GM18951 (cell line): ENCODE results near the gene MED9.

ENCODE experiments used
- POLR2A ChIP-seq: IDR thresholded peaks from 4 replicates; pipeline ENCODE4 v1.6.1; 2011; ENCODE audit warnings: mild to moderate bottlenecking; ENCODE audit not compliant: insufficient read length, insufficient read depth; ENCODE audit errors: extremely low read depth
- in situ Hi-C: fragments of 300-500 bp; cut with MboI; formaldehyde crosslinking; loops from one replicate; pipeline ENCODE4 v1.12.0; 2022; ENCODE audit warnings: low sequenced_read_pairs, mixed read lengths, inconsistent platforms; ENCODE audit not compliant: unreplicated experiment

Gene MED9

DNA sequence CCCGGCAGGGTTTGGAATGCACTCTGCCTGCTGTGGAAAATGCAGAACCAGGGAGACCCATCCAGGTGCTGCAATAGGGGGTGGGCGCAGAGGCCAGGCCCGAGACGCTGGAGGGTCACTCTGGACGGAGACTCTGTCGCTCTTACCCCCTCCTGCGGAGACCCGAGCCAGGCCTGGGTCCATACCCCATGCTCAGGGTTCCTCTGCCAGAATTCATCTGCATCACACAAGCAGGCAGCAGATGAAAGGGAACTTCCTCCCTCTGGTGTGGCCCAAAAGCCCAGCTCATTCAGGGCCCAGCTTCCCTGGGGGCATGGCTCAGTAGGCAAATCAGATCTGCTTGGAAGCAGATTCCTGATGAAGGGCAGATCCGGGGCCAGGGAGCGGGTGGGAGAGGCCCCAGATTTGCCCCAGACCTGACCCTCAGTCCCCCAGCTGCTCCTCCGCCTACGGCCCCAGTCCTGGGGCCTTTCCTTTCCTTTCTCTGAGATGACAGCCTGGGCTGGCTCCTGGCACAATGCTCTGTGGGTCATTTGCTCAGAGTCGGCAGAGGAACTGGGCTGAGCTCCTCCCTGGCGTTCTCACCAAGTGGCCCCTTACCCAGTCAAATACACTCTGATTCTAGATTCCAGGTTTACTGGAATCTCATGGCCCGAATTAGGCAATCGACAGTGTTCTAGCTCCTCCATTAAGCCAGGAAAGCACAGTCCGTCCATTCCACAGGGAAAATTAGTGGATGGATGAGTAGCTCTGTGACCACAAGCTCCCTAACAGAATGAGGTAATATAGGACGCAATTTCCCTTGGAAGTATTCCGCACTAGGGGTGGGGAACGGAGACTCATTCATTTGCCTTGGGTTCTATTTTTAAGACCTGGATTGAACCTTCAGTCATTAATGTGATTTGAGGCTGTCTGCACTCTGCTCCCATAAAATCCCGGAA is 38.5 kb downstream of the MED9 start:
- no peak for TF ChIP-seq POLR2A
- in situ Hi-C loops: no loop called here

DNA sequence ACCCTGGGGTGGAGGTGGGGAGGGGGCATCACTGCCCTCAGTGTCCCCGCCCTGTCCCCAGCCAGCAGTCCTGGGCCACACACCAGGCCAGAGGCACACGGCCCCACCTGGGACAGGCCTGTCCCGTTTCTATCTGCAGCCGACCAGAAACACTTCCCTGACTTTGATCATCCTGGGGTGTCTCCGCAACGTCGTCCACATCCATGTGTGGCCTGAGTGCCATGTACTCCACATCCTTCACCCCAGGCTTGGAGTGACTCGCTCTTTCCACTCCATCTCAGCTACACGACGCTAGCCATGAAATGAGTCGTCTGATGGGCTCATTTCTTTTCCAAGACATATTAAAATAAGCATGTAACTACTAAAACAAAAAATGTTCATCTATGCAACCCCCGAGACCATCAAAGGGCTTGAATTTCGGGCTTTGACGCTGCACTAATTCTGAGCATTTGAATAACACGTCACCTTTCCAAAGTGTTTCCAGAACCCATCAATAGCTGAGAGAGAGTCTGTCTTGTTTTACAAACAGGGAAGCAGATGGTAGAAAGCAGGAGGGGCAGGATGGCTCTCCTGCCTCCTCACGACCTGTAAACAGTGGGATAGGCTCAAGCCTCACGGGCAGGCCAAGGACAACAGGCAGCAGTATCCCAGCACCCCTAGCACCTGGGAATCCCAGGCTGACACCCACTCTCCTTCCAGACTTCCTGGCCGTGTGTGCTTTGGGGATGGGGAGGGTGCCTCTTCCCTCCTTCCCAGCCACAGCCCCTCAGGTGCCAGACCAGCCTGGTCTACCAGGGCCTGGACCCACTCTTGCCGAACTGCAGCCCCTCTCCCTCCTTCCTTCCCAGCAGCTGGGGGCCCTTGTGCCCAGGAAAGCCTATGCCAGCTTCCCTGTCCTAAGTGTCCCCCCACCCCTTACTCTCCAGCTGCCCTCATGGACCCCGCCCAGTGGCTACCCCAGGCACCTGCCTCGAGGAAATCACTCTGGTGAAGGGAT is 39.4 kb downstream of the MED9 start:
- in situ Hi-C loops: no loop called here
- no peak for TF ChIP-seq POLR2A

DNA sequence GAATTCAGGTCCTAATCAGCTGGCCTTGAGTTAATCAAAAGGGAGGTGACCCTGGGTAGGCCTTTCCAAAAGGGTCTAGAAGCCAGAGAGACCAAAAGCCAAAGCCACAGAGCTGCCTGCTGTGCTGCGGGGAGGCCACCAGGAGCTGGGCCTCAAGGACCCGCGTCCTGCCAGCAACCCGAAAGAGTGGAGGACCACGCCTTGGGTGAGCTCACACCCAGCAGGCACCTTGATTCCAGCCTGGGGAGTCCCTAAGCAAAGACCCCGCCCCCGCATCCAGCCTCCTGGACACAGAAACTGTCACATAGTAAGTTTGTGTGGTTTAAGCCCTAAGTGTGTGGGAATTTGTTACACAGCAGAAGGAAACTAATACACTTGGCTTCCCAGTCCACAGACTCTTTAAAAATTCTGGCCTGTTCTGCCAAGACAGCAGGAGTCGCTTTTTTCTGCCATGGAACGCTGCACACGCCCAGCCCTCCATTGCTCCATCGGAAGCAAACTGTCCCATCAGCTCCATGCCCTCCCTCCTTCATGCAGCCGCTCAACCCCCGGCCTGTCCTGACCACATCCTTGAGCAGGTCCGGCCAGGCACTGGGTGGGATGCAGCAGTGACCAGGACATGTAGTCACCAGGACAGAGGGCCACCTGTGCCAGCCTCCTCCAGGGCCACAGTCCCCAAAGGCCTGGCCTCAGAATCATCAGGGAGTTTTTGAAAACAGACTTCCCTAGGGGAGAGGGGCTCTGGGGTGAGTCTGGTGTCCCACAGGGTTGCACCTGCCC is 40.3 kb downstream of the MED9 start:
- no peak for TF ChIP-seq POLR2A
- in situ Hi-C loops: no loop called here

DNA sequence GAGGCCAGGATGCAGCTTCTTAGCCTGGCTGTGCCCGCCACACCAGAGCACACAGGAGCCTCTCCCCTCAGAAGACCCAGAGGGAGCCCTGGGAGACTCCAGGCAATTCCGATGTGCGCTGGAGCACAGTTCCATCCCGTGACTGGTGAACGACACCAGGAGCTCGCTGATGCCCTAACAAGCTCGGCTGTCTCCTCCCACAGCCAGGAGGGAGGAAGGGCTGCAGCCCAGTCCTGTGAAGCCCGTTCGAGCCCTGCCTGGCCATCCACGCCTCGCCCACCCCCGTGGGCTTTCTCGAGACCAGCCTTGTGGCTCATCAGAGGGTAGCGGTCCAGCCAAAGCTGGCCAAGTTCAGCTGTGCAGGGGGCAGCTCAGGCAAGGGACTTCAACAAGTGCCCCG is 41.2 kb downstream of the MED9 start:
- TF ChIP-seq POLR2A: no peak

GRCh38 chr17:17518951-17519350 is 42.2 kb downstream of the MED9 start:
- no peak for TF ChIP-seq POLR2A
- in situ Hi-C loops: no loop called here

More for the DNA sequence above, 41.2 kb downstream of the MED9 start:
- in situ Hi-C loops: no loop called here

- TF ChIP-seq POLR2A: no peak
- in situ Hi-C loops: no loop called here
Observed at GRCh38 chr17:17519886-17520285, 43.1 kb downstream of the MED9 start.

DNA sequence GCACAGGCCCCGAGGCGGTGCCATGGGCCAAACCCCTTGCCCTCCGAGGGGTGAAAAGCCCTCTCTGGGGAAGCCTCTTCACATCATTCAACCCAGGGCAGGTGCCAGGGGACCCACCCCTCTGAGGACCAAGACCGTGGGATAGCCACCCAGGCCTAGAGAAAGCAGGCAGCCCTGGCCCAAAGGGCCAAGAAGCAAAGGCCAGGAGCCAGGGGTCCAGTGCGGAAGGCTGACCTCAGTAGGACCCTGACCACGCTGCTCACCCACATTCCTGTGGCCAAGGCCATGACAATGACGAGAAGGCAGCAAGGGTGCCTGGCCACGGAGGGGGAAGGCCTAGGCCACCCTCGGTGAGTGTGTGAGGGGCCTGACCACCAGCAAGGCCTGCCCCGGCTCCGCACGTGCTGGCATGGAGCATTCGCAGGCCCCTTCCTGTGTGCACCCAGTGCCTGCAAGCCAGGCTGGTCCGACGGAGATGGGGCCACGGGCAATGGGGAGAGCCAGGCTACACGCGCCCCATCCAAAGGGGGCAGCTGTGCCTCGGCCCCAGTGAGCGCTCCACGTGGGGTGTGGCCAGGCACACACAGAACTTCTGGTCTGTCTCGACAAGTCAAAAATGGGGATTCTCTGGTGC is 43.9 kb downstream of the MED9 start:
- no peak for TF ChIP-seq POLR2A
- in situ Hi-C loops: no loop called here

DNA sequence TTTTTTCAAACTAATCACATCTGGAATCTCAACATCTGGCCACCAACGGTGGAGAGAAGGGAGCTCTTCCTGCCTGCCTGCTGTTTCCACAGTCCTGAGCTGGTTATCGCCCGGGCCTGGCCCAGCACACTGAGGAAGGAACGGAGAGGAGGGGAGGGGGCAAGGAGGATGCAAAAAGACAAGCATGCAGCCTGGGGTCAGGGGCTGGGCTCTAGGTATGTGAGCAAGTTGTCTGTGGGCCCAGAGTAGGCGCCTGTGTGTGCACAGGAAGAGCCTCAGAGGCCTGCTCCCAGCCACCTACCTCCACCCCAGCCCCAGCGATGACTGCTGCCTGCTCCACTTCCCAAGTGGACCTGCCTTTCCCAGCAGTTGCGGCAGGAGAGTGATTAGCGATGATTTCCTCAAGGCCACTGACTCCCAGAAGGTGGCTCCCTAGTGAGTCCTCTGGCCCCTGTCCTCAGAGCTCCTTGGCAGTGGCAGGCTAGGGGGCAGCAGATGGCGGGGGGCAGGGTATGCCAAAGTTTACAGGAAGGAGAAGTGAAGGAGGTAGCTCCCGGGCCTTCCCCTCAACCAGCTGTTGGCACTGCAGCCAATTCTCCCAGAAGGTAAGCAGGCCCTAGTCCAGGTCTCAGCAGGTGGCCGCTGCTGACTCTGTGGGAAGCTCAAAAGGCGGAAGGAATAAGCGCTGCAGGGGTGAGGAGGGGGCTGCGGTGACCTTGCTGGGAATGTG is 46.4 kb downstream of the MED9 start:
- in situ Hi-C loops: no loop called here

DNA sequence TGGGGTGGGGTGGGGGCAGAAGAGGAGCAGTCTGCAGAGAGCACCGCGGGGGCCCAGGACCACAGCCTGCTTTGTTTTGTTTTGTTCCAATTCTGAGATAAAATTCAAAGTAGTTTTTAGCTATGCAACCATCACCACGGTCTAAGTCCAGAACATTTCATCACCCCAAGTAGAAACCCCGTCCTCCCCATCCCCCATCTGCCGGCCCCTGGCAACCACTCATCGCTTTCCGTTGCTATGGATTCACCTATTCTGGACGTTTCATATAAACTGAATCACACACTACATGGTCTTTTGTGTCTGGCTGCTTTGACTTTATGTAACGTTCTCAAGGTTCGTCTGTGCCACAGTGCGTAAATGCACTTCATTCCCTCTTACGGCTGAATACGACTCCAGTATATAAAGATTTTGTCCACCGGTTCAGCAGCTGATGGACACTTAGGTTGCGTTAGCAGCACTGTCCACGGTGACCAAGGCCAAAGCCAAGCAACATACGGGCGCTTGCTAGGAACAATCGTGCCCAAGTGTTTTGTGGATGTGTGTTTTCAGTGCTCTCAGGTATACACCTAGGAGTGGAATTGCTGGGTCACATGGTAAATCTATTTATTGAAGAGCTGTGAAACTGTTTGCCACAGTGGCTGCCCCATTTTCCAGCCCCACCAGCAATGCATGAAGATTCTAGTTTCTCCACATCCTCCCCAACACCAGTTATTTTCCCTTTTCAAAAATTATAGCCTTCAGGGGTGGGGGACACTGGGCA is 47.1 kb downstream of the MED9 start:
- in situ Hi-C loops: no loop called here

More for the DNA sequence above, 46.4 kb downstream of the MED9 start:
- TF ChIP-seq POLR2A: no peak

GRCh38 chr17:17525311-17525710 is 48.5 kb downstream of the MED9 start:
- TF ChIP-seq POLR2A: no peak
- in situ Hi-C loops: no loop called here

More for the DNA sequence above, 47.1 kb downstream of the MED9 start:
- TF ChIP-seq POLR2A: no peak

GRCh38 chr17:17525956-17526355 is 49.2 kb downstream of the MED9 start:
- TF ChIP-seq POLR2A: no peak
- in situ Hi-C loops: no loop called here

DNA sequence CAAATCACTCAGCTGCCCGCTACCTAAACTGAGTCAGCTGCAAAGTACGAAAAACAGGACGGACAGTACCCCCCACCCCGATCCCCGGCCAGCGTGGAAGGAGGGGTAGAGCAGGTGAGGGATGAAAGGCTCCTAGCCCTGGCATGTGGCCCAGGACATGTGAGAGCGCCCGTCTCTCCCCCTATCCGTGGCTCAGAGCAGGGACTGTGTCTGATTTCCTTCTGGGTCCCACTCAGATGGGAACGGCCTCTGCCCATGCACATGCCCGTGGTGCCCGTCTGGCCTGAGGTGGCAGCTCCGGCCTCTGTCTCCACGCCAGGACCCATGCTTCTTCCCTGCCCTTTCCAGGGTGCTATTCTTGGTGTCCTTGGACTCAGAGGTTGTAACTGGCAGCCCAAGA is 49.6 kb downstream of the MED9 start:
- in situ Hi-C loops: no loop called here
- no peak for TF ChIP-seq POLR2A
